Glutamatergic neuron (in vitro differentiated cells): Measurements from ENCODE around the gene PPIF. TPM values are rescaled to one million over a fixed set of nuclear protein-coding genes. Genes with fewer than 3 reads are reported as not detected.
"Not testable (repeated sequence)": the region's sequence is repeated elsewhere in the genome, so short reads cannot be mapped to it uniquely, and the experiment has no call there.

ENCODE experiments used
- DNase-seq: peaks from one replicate; pipeline ENCODE4 v3.0.0; 2022
- H3K27ac Mint-ChIP-seq: one replicate; pipeline ENCODE4 v1.8.0; 2020; ENCODE audit warnings: mild to moderate bottlenecking, mixed read lengths, inconsistent platforms; ENCODE audit not compliant: unreplicated experiment
- H3K27me3 Mint-ChIP-seq: one replicate; pipeline ENCODE4 v1.8.0; 2020; ENCODE audit warnings: mild to moderate bottlenecking, moderate library complexity, mixed read lengths, inconsistent platforms; ENCODE audit not compliant: unreplicated experiment
- H3K36me3 Mint-ChIP-seq: one replicate; pipeline ENCODE4 v1.8.0; 2020; ENCODE audit warnings: mild to moderate bottlenecking, mixed read lengths, inconsistent platforms; ENCODE audit not compliant: unreplicated experiment
- H3K4me1 Mint-ChIP-seq: one replicate; pipeline ENCODE4 v1.8.0; 2020; ENCODE audit warnings: mild to moderate bottlenecking, low read depth, mixed read lengths, inconsistent platforms; ENCODE audit not compliant: unreplicated experiment
- H3K4me3 Mint-ChIP-seq: one replicate; pipeline ENCODE4 v1.8.0; 2020; ENCODE audit warnings: mild to moderate bottlenecking, mixed read lengths, inconsistent platforms; ENCODE audit not compliant: unreplicated experiment
- H3K9me3 Mint-ChIP-seq: one replicate; pipeline ENCODE4 v1.8.0; 2020; ENCODE audit warnings: mild to moderate bottlenecking, moderate library complexity, mixed read lengths, inconsistent platforms; ENCODE audit not compliant: unreplicated experiment
- total RNA-seq: library from RNA; stranded (reverse); fragmentation: NEBNext Ultra II Directional; extraction: Animal tissue kit (Norgen Biotek cat#: 25700); gene quantifications from one replicate; pipeline ENCODE4 v1.2.1, GENCODE V29; 2021; ENCODE audit not compliant: unreplicated experiment
- TF ChIP-seq, protein P1 (sequence below): fragments of 200-600 bp; sonication (generic); IDR thresholded peaks from one replicate; pipeline ENCODE4 v1.5.0; 2021; ENCODE audit not compliant: partially characterized antibody, unreplicated experiment

PPIF gene
- total RNA-seq, 1 donor from 2014 or later, result 24.2 TPM

DNA sequence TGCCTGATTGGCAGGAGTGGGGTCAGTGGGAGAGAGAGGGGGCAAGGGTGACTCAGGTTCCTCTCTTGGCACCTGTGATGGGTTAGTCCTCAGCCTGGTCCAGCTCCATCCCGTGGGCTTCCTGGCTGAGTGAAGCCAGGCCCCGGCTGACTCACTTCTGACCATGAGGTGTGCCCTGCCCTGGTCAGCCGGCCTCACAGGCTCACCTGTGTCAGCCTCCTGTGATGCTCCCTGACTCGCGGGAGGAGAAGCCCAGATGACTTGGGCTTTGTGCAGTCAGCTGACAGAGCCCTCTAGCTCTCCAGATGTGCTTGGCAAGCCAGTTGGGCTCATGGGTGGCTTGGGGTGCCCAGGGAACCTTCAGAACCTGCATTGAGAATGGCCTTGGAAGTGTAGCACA lies 16.0 kb upstream of the PPIF start:
- H3K27me3 Mint-ChIP-seq, result no peaks in the 10 kb centered on the region
- TF ChIP-seq, protein P1, sequence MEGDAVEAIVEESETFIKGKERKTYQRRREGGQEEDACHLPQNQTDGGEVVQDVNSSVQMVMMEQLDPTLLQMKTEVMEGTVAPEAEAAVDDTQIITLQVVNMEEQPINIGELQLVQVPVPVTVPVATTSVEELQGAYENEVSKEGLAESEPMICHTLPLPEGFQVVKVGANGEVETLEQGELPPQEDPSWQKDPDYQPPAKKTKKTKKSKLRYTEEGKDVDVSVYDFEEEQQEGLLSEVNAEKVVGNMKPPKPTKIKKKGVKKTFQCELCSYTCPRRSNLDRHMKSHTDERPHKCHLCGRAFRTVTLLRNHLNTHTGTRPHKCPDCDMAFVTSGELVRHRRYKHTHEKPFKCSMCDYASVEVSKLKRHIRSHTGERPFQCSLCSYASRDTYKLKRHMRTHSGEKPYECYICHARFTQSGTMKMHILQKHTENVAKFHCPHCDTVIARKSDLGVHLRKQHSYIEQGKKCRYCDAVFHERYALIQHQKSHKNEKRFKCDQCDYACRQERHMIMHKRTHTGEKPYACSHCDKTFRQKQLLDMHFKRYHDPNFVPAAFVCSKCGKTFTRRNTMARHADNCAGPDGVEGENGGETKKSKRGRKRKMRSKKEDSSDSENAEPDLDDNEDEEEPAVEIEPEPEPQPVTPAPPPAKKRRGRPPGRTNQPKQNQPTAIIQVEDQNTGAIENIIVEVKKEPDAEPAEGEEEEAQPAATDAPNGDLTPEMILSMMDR, result no peak
- peaks cover 5% of the 10 kb centered on the region for H3K4me1 Mint-ChIP-seq
- H3K27ac Mint-ChIP-seq, result no peak overlapping the region
- peaks cover 3% of the 10 kb centered on the region for H3K9me3 Mint-ChIP-seq
- no peaks in the 10 kb centered on the region for H3K36me3 Mint-ChIP-seq
- DNase-seq, result no peak
- no peak overlapping the region for H3K4me3 Mint-ChIP-seq

GRCh38 chr10:79331709-79332108 lies 15.6 kb upstream of the PPIF start:
- Mint-ChIP-seq H3K9me3 (peaks cover 5% of the 10 kb centered on the region), H3K36me3 (no peaks in the 10 kb centered on the region), H3K4me1 (peaks cover 7% of the 10 kb centered on the region), H3K27ac (no peak overlapping the region), H3K27me3 (no peaks in the 10 kb centered on the region), H3K4me3 (no peak overlapping the region)
- TF ChIP-seq, protein P1, result no peak
- no peak for DNase-seq

DNA sequence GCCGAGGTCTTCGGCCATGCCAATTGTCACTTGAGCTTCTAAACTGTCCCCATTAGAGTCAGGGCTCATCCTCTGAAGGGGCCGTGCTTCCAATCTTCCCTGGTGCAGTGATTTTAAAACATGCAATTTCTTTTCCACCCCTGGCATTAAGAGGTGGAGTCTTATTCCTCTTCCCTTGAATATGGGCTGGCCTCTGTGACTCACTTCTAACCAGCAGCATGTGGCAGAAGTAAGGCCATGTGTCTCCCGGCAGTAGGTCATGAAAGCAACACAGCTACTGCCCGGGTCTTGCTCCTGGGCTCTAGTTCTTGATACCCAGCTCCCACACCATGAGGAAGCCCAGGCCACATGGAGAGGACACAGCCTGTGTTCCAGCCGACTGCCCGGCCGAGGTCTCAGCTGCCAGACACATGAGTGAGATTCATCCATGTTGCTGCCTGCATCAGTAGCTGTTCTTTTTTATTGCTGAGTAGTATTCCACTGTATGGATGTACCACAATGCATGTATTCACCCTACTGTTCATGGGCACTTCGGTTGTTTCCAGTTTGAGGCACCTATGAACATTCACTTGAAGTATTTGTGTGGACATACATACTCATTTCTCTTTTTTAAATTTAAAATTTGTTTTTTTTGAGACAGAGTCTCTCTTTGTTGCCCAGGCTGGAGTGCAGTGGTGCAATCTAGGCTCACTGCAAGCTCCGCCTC lies 14.5 kb upstream of the PPIF start:
- H3K4me1 Mint-ChIP-seq, H3K4me3 Mint-ChIP-seq, H3K27me3 Mint-ChIP-seq, H3K9me3 Mint-ChIP-seq, H3K36me3 Mint-ChIP-seq, DNase-seq, H3K27ac Mint-ChIP-seq: not testable (repeated sequence)

DNA sequence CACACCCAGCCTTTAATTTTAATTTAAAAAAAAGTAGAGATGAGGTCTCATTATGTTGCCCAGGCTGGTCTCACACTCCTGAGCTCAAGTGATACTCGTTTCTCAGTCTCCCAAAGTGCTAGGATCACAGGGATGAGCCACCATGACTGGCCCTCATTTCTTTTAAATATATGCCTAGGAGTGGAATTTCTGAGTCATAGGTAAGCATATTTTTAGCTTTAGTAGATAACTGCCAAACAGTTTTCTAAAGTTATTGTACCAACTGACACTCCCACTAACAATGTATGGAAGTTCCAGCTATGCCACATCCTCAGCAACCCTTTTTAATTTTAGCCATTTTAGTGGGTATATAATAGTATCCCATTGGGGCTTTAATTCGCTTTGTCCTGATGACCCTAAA lies 13.8 kb upstream of the PPIF start:
- H3K36me3 Mint-ChIP-seq, result no peaks in the 10 kb centered on the region
- TF ChIP-seq, protein P1, result no peak
- no peak overlapping the region for H3K4me3 Mint-ChIP-seq
- H3K27ac Mint-ChIP-seq, result no peak overlapping the region
- DNase-seq, result no peak
- H3K27me3 Mint-ChIP-seq, result peaks cover 5% of the 10 kb centered on the region
- H3K9me3 Mint-ChIP-seq, result peaks cover 5% of the 10 kb centered on the region
- peaks cover 7% of the 10 kb centered on the region for H3K4me1 Mint-ChIP-seq

- Mint-ChIP-seq H3K4me3 (no peak overlapping the region), H3K9me3 (peaks cover 6% of the 10 kb centered on the region), H3K27me3 (peaks cover 5% of the 10 kb centered on the region), H3K4me1 (peaks cover 7% of the 10 kb centered on the region), H3K27ac (no peak overlapping the region), H3K36me3 (no peaks in the 10 kb centered on the region)
- DNase-seq, result no peak
- TF ChIP-seq, protein P1, result no peak
Observed at GRCh38 chr10:79334573-79334972, 12.7 kb upstream of the PPIF start.
